ENCODE results near the gene FGF12. TPM values are rescaled to one million over a fixed set of nuclear protein-coding genes. Genes with fewer than 3 reads are reported as not detected.

Gene FGF12
- polyA plus RNA-seq, 3 donors, result 5.1 to 6.0 (median 5.3) TPM

DNA sequence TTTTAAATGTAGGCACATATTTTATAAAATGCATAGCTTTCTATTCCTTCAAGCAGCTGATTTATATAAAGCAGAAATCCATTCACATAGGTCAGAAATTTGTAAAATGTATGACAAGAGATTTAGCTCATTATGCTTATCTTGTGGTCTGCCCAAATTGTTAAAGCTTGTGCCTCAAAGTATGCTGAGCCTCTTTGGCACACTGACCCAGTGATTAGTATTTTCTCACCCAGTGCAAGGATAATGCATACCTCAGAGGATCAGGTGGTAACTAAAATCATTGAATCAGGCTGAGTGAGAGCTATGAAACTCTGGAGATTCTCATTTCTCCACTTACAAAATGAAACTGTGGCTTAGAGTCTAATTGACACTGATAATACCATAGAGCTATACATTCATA lies 533.3 kb downstream of the FGF12 start:
- no peak for DNase-seq

DNA sequence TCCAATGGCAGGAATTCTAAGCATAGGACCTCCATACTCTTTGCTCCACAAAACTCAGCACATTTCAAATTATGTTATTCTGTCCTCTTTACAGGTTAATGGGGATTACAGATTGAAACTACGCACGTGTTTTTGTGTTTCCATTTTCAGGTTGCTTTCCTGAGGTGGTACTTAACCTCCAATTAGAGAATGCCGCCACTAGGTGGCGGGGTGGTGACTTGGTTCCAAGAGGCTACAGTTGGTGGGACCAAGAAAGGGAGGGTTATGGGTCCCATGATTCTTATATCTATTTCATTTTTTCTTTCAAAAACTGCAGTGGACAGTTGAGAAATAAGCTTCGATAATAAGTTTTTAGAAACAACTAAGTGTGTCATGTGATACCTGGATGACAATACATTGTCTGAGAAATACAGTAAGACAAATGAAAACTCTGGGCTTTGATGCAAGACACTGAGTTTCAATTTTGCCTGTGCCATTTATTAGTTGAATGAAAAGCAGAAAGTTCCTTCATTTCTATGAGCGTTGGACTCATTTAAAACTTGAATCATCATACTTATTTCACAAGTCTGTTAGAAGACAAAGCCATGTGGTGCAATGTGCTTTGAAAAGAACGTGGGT lies 539.0 kb downstream of the FGF12 start:
- peak; percentile 24 for DNase-seq

DNA sequence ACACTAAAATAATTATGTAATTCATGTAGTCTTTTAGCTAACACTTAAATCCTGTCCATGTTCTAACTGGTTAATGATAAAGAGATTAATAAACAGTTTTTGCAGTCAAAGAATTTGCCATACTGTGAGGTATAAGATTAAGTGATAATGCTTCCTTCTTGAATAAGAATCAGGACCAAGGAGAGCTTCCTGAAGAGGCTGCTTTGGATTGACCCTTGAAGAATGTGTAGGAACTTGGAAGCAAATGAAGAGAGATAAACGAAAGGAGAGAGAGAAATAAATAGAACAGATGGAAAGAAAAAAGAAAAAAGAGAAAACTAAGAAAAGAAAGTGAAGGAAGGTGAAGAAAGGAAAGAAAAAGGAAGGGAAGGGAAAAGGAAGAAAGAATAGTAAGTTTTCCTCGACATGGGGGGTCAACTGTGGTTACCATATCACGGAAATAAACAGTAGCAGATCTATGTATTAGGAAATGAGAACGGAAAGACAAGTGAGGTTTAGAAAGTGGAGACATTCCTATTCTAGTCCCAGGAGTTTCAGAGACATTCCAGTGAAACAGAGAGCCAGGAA lies 539.8 kb downstream of the FGF12 start:
- DNase-seq, result no peak

DNA sequence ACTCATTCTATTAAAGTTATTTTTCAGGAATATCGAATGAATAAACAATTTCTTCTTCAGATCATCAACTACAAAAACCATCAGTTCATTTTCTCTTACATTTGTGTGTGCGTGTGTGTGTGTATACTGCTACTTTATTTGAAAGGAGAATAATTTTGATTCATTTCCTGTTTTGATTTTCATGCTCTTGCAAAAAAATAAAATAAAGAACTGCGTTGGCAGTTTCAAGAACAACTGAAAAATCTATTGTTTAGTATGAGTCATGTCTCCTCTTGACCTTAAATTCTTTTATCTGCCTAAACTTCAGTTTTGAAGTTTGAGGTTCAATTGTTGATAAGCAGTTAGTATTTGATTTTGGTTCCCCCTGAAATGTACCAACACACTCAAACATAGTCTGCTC lies 540.8 kb downstream of the FGF12 start:
- no peak for DNase-seq

DNA sequence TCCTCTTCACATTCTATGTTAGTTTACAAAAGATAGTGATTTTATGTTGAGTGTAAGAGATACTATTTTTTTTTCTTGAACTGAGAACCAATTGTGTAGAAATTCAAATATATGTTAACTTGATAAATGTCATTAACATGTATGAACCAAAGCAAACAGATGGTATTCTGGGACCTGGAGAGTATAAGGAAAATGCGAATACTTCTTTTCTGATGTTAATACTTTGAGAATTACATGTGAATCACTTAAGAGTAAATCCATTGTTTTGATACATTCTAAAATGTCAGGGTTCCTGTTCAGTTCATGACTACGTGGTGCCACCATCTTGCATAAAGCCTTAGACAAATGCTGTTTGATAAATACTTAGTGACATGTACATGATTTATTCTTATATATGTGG lies 541.3 kb downstream of the FGF12 start:
- no peak for DNase-seq

DNA sequence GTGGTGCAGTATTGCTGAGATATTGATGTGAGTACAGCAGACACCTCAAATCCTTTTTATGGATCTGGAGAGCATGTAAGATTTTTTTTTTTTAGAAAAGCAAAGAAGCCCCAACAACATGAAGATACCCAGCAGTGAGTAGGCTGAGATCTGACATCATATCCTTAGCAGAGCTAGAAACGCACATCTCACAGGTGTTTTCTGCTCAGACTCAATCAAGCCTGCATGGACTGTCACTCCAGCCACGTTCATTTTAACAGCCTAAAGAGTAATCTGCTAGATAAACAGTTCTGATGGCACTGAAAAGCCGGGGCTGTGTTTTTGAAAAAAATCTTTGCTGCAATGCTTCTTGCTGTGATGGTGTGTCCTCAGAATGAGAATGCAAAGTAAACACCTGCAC lies 544.2 kb downstream of the FGF12 start:
- DNase-seq, result no peak

DNA sequence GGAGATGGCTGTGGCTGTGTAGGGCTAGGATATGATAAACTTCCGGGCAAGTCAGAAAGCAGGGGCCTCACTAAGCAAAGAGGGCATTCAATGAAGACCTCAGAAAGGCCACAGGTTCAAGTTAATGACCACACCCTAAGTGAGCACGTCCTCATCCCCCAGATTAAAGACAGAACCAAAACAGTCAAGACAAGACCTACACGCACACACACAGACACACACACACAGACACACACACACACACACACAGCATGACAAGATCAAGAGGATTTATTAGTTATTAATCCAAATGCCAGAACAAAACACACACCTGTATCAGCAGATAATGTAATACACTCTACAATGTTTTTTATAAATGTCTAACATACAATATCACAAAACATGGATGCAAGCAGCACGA lies 546.2 kb downstream of the FGF12 start:
- DNase-seq, result no peak

DNA sequence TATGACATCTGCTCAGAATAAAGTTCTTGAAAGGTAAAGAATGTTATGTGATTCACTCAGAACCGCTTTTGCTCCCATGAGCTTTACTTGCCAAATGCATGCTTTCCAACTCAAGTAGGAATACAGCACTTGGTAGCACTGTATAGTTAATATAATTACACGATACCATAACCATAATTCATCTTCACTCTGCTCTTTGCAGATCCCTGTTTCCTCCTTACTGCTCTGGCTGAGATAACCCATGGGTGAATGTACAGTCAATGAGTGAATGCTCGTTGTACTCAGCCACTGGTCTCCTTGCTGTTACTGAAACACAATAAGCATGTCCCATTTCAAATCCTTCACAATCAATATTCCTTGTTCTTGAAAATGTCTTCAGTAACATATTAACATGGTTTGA lies 550.0 kb downstream of the FGF12 start:
- DNase-seq, result no peak

DNA sequence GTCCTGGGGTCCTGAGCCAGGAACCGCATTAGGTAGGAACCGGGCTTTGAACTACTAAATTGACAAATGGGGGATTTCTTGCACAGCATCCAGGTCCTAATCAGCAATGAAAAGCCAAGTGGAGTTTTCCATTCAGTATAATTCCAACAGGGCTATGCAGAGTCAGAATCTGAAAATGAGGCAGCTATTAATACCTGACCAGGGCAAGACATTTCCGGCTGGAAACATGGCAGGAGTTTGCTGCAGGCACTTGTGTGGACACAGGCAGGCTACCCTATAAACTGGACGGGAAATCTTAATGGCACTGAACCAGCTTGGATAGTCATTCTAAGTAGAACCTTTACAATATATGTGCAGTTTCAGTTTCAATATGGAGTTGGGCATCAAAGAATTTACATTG lies 553.1 kb downstream of the FGF12 start:
- DNase-seq, result no peak

DNA sequence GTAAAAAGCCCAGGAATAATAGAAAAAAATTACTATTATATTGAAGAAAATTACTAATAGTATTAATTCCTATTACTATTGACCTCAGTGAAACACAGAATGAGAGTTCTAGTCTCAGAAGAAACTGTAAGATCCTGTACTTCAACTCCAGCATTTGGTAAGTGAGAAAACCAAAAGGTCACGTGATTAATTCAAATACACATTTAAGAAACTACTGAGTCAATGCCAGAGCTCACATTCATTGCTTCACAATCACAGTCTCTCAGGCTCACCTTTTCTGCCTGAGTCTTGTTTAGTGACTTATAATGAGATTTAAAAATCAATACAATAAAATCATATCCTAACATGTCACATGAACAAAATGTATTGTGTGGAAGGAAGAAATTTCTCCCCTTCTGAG lies 556.1 kb downstream of the FGF12 start:
- DNase-seq, result no peak

DNA sequence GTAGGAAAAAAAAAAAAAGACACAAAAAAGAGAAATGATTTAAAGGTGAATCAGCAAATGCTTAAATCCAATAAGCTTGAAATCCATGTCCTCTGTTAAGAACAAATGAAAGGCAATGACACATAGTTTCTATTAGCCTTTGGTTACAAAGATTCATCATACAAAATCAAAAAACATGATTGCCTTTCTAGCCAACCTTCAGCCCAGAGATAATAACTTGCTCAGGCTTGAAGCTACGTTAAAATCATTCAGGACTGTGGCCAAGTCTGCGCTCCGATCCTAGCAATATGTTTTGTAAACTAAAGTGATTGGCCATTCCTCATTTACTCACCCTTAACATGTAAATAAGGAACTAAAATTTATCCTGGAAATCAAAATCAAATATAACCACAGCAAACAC lies 556.7 kb downstream of the FGF12 start:
- no peak for DNase-seq

DNA sequence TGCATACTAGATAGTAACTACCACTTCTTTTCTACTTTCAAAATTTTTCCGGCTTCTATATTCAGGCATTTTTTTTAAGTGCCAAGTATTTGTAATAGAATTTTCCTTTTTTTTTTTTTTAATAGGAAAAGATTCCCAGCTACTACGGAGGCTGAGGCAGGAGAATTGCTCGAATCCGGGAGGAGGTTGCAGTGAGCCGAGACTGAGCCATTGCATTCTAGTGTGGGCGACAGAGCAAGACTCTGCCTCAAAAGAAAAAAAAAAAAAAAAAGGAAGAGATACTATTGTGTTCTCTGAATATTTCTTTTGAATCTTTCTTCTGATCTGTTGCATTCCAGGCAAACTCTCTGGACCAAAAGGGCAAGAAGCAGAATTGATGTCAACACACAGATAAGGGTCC lies 557.3 kb downstream of the FGF12 start:
- DNase-seq, result no peak

DNA sequence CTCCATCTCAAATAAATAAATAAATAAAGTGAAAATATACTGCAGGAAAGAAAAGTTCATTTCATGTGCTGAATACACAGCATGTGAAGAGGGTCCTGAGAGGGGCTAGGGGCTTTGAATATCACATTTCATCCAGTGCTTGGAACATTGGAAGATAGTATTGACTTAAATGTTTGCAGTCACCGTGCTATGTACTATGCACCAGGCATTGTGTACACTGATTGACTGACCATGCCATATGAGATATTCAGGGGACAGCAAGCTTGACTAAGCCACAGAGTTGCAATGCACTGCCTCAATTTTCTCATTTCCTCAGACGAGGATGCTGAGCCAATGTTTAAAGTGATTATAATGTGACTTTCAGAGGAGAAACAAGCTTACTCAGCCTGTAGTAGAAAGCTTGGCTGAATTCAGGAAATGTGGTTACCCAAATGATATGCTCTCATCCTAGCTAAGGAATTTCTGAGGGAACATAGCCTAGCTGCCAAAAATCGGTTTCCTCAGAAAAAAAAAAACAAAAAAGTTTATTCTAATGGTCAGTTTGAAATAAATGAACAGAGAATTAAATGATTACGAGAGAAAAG lies 557.9 kb downstream of the FGF12 start:
- DNase-seq, result no peak

DNA sequence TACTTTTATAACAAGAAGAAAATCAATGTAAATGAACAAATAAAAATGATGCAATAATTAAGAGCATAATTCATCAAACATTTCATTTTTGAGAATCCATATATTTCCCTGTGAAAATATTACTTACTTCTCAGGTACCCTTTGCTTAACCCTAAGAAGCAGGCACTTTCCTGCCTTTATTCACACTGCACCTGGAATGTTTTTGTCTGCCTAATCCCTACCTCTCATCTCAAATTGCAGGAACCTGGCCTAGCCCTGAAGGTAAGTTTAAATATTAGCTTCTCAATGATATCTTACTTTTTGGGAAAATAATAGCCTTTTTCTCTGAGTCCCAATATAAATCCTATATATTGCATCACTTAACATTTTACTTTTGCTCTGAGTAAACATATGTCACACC lies 559.1 kb downstream of the FGF12 start:
- no peak for DNase-seq

DNA sequence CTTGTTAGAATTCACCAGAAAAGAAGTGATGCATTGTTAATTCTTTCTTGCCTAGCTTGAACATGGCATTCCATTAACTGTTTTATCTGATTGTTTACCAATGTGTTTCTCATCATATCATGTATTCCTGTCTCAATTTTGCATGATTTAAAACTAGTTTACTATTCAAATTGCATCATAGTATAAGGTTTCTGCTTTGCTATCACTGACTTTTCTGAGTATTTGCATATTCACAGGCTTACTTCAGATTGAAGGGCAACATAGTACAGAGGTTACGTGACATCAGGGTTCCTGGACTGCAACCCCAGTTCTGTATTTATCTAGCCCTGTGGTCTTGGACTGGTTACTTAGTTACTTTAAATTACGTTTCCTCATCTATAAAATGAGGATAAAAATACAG lies 561.8 kb downstream of the FGF12 start:
- DNase-seq, result no peak

DNA sequence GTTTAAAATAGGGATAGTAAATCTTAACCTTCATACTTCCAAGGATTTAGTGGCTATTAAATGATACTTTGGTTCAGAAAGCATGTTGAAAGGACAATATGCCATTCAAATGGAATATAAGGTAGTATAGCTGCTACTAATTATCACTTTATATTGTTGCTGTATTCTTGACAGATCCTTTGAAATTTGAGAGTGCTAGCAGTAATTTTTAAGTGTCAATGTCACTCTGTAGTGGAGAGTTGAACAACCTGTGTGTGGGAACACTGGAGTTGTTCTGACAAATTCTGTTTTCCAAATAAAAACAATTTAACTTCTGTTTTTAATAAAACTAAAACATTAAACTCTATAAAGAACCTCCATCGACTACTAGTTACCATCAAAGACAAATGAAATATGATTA lies 565.7 kb downstream of the FGF12 start:
- DNase-seq, result peak; percentile 45

DNA sequence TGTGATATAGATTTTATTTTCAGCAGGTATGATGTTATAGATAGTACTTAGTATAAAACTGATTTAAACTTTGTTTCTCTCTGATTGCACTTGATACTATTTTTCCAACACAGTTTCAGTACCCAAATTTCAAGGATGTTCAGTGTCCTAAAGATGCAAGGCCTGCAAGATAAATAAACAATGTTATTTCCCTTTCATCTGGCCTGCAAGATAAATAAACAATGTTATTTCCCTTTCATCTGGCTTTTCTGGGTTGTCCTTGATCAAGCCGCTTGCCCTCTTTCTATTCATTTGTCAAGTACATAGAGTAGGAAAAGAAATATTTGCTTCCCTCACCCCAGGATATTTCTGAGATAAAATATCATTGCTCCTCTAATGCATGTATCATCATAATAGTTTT lies 571.0 kb downstream of the FGF12 start:
- no peak for DNase-seq

DNA sequence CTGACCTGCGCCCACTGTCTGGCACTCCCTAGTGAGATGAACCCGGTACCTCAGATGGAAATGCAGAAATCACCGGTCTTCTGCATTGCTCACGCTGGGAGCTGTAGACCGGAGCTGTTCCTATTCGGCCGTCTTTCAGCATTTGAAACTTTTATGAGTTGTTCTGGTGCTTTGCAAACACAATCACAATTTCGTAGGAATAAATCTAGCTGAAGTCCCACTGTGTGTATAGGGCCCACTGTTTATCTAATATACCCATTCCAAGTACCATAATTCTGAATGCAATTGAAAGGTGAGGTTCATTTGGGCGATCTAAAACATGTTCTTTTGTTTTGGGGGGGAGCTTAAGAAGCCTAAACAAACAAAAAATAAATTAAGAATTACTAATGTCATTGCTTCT lies 572.1 kb downstream of the FGF12 start:
- DNase-seq, result no peak

DNA sequence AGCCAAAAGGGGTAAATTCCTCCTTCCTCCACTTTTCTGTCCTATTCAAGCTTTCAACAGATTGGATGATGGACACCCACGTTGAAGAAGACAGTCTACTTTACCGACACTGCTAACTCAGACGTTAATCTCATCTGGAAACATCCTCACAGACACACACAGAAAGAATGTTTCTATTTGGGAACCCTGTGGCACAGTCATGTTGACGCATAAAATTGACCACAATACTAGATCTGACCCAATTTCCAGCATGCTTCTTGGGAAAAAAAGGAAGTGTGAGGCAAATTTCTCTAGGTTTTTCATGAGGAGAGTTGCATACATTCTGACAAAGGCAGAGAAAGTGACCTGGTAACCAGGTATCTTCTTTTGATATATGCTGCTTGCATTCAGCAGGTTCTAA lies 594.1 kb downstream of the FGF12 start:
- no peak for DNase-seq

DNA sequence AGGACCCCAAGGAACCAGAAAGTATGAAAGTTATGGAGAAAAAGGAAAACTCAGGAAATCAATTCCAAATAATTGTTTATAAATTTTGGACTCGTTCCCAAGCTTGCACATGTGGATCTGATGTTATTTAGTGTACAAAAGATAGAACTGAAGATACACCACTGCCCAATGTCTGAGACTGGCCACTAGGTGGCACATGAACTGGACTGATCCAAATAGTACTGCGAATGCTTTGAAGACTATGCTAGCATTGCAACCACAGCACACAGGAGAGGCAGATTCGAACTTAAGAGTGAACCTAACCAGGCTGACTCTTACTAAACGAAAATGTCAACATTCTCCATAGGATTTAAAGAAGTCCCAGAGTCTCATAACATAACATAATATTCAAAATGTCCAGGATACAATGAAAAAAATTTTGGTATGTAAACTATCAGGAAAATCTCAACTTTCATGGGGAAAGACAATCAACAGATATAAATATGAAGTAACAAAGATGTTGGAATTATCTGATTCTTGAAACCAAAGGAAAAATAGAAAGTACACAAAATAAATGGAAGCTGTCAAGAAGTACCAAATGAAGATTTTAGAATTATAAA lies 596.7 kb downstream of the FGF12 start:
- DNase-seq, result no peak

DNA sequence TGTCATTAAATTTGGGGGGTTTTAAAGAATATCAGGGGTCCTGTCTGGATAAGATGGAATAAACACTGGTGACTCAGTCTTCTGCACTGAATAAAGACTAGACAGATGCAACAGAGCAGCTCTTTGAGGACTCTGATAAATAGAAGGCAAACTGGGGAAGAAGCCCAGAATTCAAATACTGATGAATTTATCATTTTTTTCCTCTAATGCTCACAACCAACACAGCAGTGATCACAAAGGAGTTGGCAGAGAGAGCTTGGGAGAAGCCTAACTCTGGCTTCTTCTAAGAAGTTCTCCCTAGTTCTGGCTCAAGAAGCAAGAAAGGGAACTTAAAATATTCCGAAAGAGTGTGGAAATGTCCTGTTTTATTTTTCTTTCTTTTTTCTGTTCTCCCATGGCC lies 597.8 kb downstream of the FGF12 start:
- no peak for DNase-seq

DNA sequence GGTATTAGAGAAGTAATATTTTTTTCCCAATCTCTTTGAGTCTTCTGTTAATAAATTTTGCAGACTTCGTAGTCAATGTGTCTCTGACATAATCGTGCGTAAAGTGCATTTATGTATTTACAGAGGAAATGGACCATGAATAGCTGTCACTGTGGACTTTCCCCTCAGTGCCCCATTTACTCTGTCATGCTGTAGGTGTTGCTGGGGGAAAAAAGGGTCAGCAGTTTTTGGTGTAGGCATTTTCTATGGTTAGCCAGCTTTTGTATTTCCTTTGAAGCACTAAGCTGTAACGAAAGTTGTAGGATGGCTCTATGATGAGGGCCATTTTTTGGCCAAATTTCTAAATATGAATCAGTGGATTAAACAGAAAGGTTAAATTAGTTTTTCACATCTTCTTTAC lies 598.4 kb downstream of the FGF12 start:
- no peak for DNase-seq

DNA sequence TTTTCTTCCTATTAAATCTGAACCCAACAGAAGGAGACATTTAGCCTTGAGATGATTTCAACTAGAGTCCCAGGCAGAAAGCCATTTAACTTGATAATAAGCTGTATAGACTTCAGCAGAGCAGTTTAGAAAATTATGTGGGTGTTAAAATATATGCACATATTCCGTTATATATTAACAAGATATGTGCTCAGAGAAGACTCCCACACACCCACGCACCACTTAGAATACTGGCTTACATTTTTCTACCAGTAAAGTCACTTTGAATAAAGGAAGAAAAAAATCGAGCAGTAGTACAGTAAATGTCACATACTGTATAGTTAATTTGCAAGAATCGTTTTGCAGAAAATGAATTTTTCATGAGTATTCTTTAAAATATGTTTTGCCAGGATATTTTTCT lies 599.3 kb downstream of the FGF12 start:
- DNase-seq, result no peak

All from renal pelvis (tissue), 4 donors.